ENCODE results near the gene DRD4.

DRD4 gene

GRCh38 chr11:665062-665703 lies 28.1 kb downstream of the DRD4 start:
- no peaks in the 10 kb centered on the region for H3K9me2 ChIP-seq (replicated peaks; ENCODE audit: control insufficient read depth, low read length)
- no peaks in the 10 kb centered on the region for H3K79me2 ChIP-seq (ENCODE audit: control insufficient read depth, low read length)
- no peaks in the 10 kb centered on the region for H3K27me3 ChIP-seq (ENCODE audit: control insufficient read depth, low read length)
- no peaks in the 10 kb centered on the region for H3K4me1 ChIP-seq (ENCODE audit: control insufficient read depth, low read length)
- H3F3A ChIP-seq (ENCODE audit: control insufficient read depth, insufficient read depth): no peaks in the 10 kb centered on the region
- H3K9me3 ChIP-seq (ENCODE audit: control insufficient read depth, insufficient read depth, low read length): no peaks in the 10 kb centered on the region
- H3K4me3 ChIP-seq (ENCODE audit: low read length): no peak overlapping the region
- H3K4me2 ChIP-seq (ENCODE audit: low read length): no peak overlapping the region
- no peak for TF ChIP-seq EZH2phosphoT487 (IDR thresholded peaks at IDR 0.05; ENCODE audit: borderline replicate concordance, low read length)
- no peak for TF ChIP-seq CTCF (IDR thresholded peaks at IDR 0.05; ENCODE audit: low read depth, low read length, poor library complexity, severe bottlenecking)
- H3K36me3 ChIP-seq (ENCODE audit: control insufficient read depth, low read length): peaks cover 4% of the 10 kb centered on the region; the same call in 1 of the 2 replicates
- no peak overlapping the region for H3K27ac ChIP-seq (ENCODE audit: low read depth, low read length)
- no peaks in the 10 kb centered on the region for H4K20me1 ChIP-seq (ENCODE audit: control insufficient read depth, insufficient read depth, low read depth, low read length)

DNA sequence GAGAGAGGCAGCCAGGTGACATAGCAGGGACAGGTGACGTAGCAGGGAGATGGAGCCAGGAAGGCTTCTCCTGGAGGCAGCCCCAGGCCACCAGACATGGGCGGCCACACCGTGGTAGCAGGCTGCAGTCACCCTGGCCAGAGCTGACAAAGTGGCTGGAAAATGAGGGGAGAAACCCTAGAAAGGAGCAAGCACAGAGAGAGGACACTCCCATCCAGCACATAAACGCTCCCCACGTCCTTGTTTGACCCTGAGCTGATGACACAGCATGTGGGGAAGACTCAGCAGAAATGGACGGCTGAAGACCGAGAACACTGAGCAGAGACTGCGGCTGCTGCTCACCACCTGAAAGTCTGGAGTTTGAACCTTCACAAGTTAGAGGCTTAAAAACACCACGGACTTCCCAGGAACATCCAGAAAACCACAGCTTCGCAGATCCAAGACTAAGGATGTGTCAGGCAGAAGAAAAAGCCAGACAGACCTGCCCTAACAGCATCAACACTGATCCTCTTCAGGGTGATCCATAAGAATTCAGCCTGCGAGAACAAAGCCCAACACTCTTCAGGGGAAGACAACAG lies 28.7 kb downstream of the DRD4 start:
- Histone ChIP-seq H3K4me2 (ENCODE audit: low read length) (no peak overlapping the region), H3F3A (ENCODE audit: control insufficient read depth, insufficient read depth) (no peaks in the 10 kb centered on the region), H3K27me3 (ENCODE audit: control insufficient read depth, low read length) (no peaks in the 10 kb centered on the region), H3K27ac (ENCODE audit: low read depth, low read length) (no peak overlapping the region), H3K9me2 (replicated peaks; ENCODE audit: control insufficient read depth, low read length) (no peaks in the 10 kb centered on the region), H3K36me3 (ENCODE audit: control insufficient read depth, low read length) (peaks cover 4% of the 10 kb centered on the region; the same call in 1 of the 2 replicates), H3K4me1 (ENCODE audit: control insufficient read depth, low read length) (no peaks in the 10 kb centered on the region), H3K4me3 (ENCODE audit: low read length) (no peak overlapping the region), H3K9me3 (ENCODE audit: control insufficient read depth, insufficient read depth, low read length) (no peaks in the 10 kb centered on the region), H4K20me1 (ENCODE audit: control insufficient read depth, insufficient read depth, low read depth, low read length) (no peaks in the 10 kb centered on the region), H3K79me2 (ENCODE audit: control insufficient read depth, low read length) (no peaks in the 10 kb centered on the region)
- TF ChIP-seq EZH2phosphoT487 (IDR thresholded peaks at IDR 0.05; ENCODE audit: borderline replicate concordance, low read length): no peak
- no peak for TF ChIP-seq CTCF (IDR thresholded peaks at IDR 0.05; ENCODE audit: low read depth, low read length, poor library complexity, severe bottlenecking)

- H3K9me2 ChIP-seq (replicated peaks; ENCODE audit: control insufficient read depth, low read length): no peaks in the 10 kb centered on the region
- H3F3A ChIP-seq (ENCODE audit: control insufficient read depth, insufficient read depth): no peaks in the 10 kb centered on the region
- no peaks in the 10 kb centered on the region for H3K4me1 ChIP-seq (ENCODE audit: control insufficient read depth, low read length)
- no peak overlapping the region for H3K4me2 ChIP-seq (ENCODE audit: low read length)
- no peaks in the 10 kb centered on the region for H4K20me1 ChIP-seq (ENCODE audit: control insufficient read depth, insufficient read depth, low read depth, low read length)
- H3K4me3 ChIP-seq (ENCODE audit: low read length): no peak overlapping the region
- H3K36me3 ChIP-seq (ENCODE audit: control insufficient read depth, low read length): peaks cover 23% of the 10 kb centered on the region
- H3K27ac ChIP-seq (ENCODE audit: low read depth, low read length): no peak overlapping the region
- H3K27me3 ChIP-seq (ENCODE audit: control insufficient read depth, low read length): no peaks in the 10 kb centered on the region
- TF ChIP-seq EZH2phosphoT487 (IDR thresholded peaks at IDR 0.05; ENCODE audit: borderline replicate concordance, low read length) (no peak), CTCF (IDR thresholded peaks at IDR 0.05; ENCODE audit: low read depth, low read length, poor library complexity, severe bottlenecking) (no peak)
- H3K79me2 ChIP-seq (ENCODE audit: control insufficient read depth, low read length): no peaks in the 10 kb centered on the region
- H3K9me3 ChIP-seq (ENCODE audit: control insufficient read depth, insufficient read depth, low read length): no peaks in the 10 kb centered on the region
Measured at GRCh38 chr11:673866-674265, 36.8 kb downstream of the DRD4 start.
